Hepatocyte (in vitro differentiated cells): ENCODE measurements around the gene FARP2.

ENCODE experiments used
- CTCF ChIP-seq: fragments of 200-600 bp; sonication (generic); IDR thresholded peaks from 2 replicates; pipeline ENCODE4 v1.5.1; 2016; ENCODE audit warnings: antibody characterized with exemption, mild to moderate bottlenecking; ENCODE audit not compliant: poor library complexity
- EZH2 ChIP-seq: fragments of 200-600 bp; sonication (generic); IDR thresholded peaks from 2 replicates; pipeline ENCODE4 v1.6.1; 2016; ENCODE audit warnings: antibody characterized with exemption, mild to moderate bottlenecking, borderline replicate concordance

- TF ChIP-seq CTCF: no peak
- TF ChIP-seq EZH2: no peak
These were observed 127.2 kb downstream of the FARP2 start for GRCh38 chr2:241483305-241483704.
